ENCODE data around the gene FBXO28. TPM values are rescaled to one million over a fixed set of nuclear protein-coding genes. Genes with fewer than 3 reads are reported as not detected.
"Not testable (repeated sequence)": the region's sequence is repeated elsewhere in the genome, so short reads cannot be mapped to it uniquely, and the experiment has no call there.

FBXO28 gene
- total and polyA plus RNA-seq, 8 donors = 4.9 to 14.9 (median 11.0) TPM

GRCh38 chr1:224203243-224204016 lies 89.5 kb downstream of the FBXO28 start:
- no peaks in the 10 kb centered on the region for H3K36me3 ChIP-seq
- no peak overlapping the region for H3K4me3 ChIP-seq
- FAIRE-seq (no peak), ATAC-seq (peak; percentile 11 to 81 (median 50)), DNase-seq (peak in 2 of 6 donors; percentile 35 to 52)
- peaks cover 0 to 4% (median 4%) of the 10 kb centered on the region in 3 donors for H3K4me1 ChIP-seq
- 58 to 65% methylated on average over 8 of the region's 8 CpGs for WGBS, 2 donors
- no peak for TF ChIP-seq CTCF (IDR thresholded peaks at IDR 0.05)
- H3K9me3 ChIP-seq = no peaks in the 10 kb centered on the region
- H3K27me3 ChIP-seq = no peaks in the 10 kb centered on the region
- intact Hi-C loops (cut with DNase I) = no loop called here
- no peak overlapping the region for H3K27ac ChIP-seq

GRCh38 chr1:224205438-224205840 lies 91.5 kb downstream of the FBXO28 start:
- no peak overlapping the region for H3K27ac ChIP-seq

GRCh38 chr1:224205931-224206538 lies 92.1 kb downstream of the FBXO28 start:
- 67 to 77% methylated on average over 10 of the region's 10 CpGs for WGBS, 2 donors
- DNase-seq; H3K27ac ChIP-seq; ATAC-seq; H3K4me3 ChIP-seq; H3K9me3 ChIP-seq; H3K36me3 ChIP-seq; H3K4me1 ChIP-seq; H3K27me3 ChIP-seq; FAIRE-seq; intact Hi-C loops (cut with DNase I): not testable (repeated sequence)

More at GRCh38 chr1:224205438-224205840, 91.5 kb downstream of the FBXO28 start:
- H3K4me3 ChIP-seq = no peak overlapping the region
- peak in 3 of 4 donors; percentile 18 to 34 (median 31) for ATAC-seq
- H3K36me3 ChIP-seq = no peaks in the 10 kb centered on the region
- DNase-seq = no peak
- H3K4me1 ChIP-seq = peaks cover 0 to 4% (median 4%) of the 10 kb centered on the region in 3 donors
- intact Hi-C loops (cut with DNase I) = no loop called here
- H3K27me3 ChIP-seq = no peaks in the 10 kb centered on the region
- no peak for TF ChIP-seq CTCF (IDR thresholded peaks at IDR 0.05)
- no peaks in the 10 kb centered on the region for H3K9me3 ChIP-seq
- 43 to 52% methylated on average over 4 of the region's 4 CpGs for WGBS, 2 donors
- no peak for FAIRE-seq

GRCh38 chr1:224211206-224211962 lies 97.5 kb downstream of the FBXO28 start:
- DNase-seq (peak in 4 of 6 donors; percentile 33 to 50 (median 36)), ATAC-seq (peak; percentile 60 to 88 (median 66)), FAIRE-seq (no peak)
- Histone ChIP-seq H3K9me3 (no peaks in the 10 kb centered on the region), H3K27ac (peak overlapping the region in 2 of 4 donors; percentile 27 to 34), H3K27me3 (no peaks in the 10 kb centered on the region), H3K4me3 (no peak overlapping the region), H3K36me3 (no peaks in the 10 kb centered on the region), H3K4me1 (peaks cover 0 to 18% (median 0%) of the 10 kb centered on the region in 3 donors)
- intact Hi-C loops (cut with DNase I) = no loop called here
- no peak for TF ChIP-seq CTCF (IDR thresholded peaks at IDR 0.05)
- WGBS, 2 donors = 8 to 15% methylated on average over 4 of the region's 4 CpGs

Other genes with a start within 250 kb of the FBXO28 start
- 10 to 100 TPM in 5 of 6 donors, 1 to 10 TPM in 1; 9.7 to 22.3 (median 11.0) TPM for gene DEGS1, start 69.1 kb downstream of the FBXO28 start, total RNA-seq
- 10 to 100 TPM in 1 of 2 donors, 1 to 10 TPM in 1; 9.0 to 22.7 TPM for gene DEGS1, start 69.1 kb downstream of the FBXO28 start, polyA plus RNA-seq
- 10 to 100 TPM in 4 of 6 donors, 1 to 10 TPM in 2; 9.6 to 13.6 (median 12.3) TPM for gene NVL, start 216.1 kb downstream of the FBXO28 start, total RNA-seq
- gene NVL, start 216.1 kb downstream of the FBXO28 start, polyA plus RNA-seq = 10 to 100 TPM; 33.3 to 35.9 TPM
- gene CNIH4, start 242.8 kb downstream of the FBXO28 start, total RNA-seq = 10 to 100 TPM in 5 of 6 donors, 1 to 10 TPM in 1; 8.0 to 17.9 (median 13.3) TPM
- 10 to 100 TPM; 14.3 to 17.6 TPM for gene CNIH4, start 242.8 kb downstream of the FBXO28 start, polyA plus RNA-seq